NT2/D1 (cell line): ENCODE results near the gene LARP1.

Experiments used
- DNase-seq: peaks from one replicate; pipeline ENCODE4 v3.0.0-alpha.2; 2011; ENCODE audit warnings: low read depth, low spot score
- H3K27me3 ChIP-seq: 2 replicates; pipeline ENCODE4 v1.6.0; 2011; ENCODE audit warnings: mild to moderate bottlenecking; ENCODE audit not compliant: insufficient read length, insufficient read depth
- H3K36me3 ChIP-seq: 2 replicates; pipeline ENCODE4 v1.6.1; 2011; ENCODE audit warnings: mild to moderate bottlenecking, low read length, mixed read lengths; ENCODE audit not compliant: insufficient read depth, insufficient read length
- H3K4me1 ChIP-seq: 2 replicates; pipeline ENCODE4 v1.5.1; 2011; ENCODE audit not compliant: insufficient read depth, insufficient read length
- H3K4me3 ChIP-seq: 2 replicates; pipeline ENCODE4 v1.5.1; 2011; ENCODE audit warnings: low read depth; ENCODE audit not compliant: insufficient read length
- H3K9ac ChIP-seq: 2 replicates; pipeline ENCODE4 v1.6.0; 2011; ENCODE audit warnings: low read depth; ENCODE audit not compliant: insufficient read length
- H3K9me3 ChIP-seq: 2 replicates; pipeline ENCODE4 v1.5.1; 2011; ENCODE audit warnings: mild to moderate bottlenecking, low read length; ENCODE audit not compliant: insufficient read depth
- SUZ12 ChIP-seq: IDR thresholded peaks from 2 replicates; pipeline ENCODE4 v1.6.1; 2011; ENCODE audit not compliant: insufficient read length, insufficient read depth; ENCODE audit errors: extremely low read depth
- YY1 ChIP-seq: IDR thresholded peaks from 2 replicates; pipeline ENCODE4 v1.6.1; 2011; ENCODE audit not compliant: insufficient read length, insufficient read depth
- ZNF274 ChIP-seq: IDR thresholded peaks from 2 replicates; pipeline ENCODE4 v1.6.1; 2011; ENCODE audit warnings: mild to moderate bottlenecking, low read depth, low read length

Gene LARP1

DNA sequence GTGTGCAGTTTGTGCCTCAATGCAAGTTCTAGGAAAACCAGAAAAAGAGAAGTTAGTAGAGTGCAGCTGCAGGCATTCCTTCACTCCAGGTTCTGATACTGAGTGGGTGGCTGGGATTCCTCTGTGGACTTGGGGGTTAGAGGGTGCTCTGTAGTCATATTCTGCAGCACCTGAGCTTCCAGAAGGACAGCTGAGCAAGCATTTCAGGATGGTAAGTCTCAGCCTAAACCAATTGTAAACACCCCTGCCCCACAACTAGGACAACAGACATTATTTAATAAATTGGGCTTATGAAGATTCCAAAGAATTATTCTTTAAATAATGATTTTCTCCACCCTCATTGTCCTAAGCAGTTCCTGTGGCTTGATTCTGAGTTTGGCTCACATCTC lies 86.1 kb downstream of the LARP1 start:
- peaks cover 3% of the 10 kb centered on the region for H3K4me1 ChIP-seq
- no peak overlapping the region for H3K9ac ChIP-seq
- TF ChIP-seq SUZ12 (no peak), ZNF274 (no peak), YY1 (no peak)
- H3K27me3 ChIP-seq: no peaks in the 10 kb centered on the region
- H3K4me3 ChIP-seq: no peak overlapping the region
- H3K9me3 ChIP-seq: no peaks in the 10 kb centered on the region
- peaks cover under 1% of the 10 kb centered on the region for H3K36me3 ChIP-seq
- no peak for DNase-seq

DNA sequence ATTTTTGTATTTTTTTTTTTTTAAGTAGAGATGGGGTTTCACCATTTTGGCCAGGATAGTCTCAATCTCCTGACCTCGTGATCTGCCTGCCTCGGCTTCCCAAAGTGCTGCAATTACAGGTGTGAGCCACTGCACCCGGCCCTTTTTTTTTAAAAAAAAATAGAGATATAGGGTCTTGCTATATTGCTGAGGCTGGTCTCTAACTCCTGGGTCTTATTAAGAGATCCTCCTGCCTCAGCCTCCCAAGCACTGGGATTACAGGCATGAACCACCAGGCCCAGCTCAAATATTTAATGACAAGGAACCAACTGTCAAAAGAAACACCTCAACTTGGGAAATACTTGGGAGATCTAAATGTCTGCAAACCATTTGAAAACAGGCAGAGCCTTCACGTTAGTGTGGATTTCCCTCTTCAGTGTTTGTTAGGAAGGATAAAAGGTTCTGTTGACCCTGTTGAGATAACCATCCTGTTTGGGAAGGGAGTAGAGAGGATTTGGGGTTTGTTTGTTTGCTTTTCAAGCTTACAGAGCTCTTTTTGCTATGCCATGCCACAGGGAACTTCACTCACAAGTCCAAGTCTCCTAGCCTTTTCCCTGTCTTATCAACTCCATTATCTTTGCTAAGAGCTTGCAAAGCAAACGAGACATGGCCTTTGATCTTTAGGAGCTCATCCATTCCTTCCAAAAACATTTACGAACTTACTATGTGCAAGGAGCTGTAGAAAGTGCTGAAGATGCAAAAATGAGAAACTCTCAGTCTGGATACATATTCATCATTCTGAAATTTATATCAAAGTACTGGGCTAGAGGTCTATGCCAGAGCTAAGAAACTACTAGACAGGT lies 87.7 kb downstream of the LARP1 start:
- TF ChIP-seq YY1: no peak
- TF ChIP-seq ZNF274: no peak
- TF ChIP-seq SUZ12: no peak
- DNase-seq: no peak
- Histone ChIP-seq H3K4me3 (no peak overlapping the region), H3K36me3 (no peaks in the 10 kb centered on the region), H3K9ac (no peak overlapping the region), H3K27me3 (no peaks in the 10 kb centered on the region), H3K4me1 (peaks cover 3% of the 10 kb centered on the region), H3K9me3 (no peaks in the 10 kb centered on the region)

DNA sequence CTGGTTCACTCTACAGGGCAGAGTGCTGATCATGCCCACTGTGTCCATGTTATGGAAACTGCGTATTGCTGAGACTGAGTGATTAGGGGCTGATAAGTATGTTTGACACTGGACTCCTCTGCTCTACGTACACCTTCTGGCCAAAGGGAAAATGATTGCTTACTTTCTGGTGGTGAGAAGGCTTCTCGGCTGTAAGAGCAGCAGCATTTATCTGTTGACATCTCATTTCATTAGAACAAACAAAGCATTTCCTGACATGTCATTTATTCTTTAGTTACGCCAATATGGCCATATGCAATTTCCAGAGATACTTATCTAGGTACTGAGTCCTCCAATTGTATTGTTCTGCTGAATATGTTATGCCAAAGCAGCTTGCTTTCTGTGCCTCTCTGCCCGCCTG lies 89.6 kb downstream of the LARP1 start:
- H3K4me1 ChIP-seq: peaks cover 3% of the 10 kb centered on the region
- no peaks in the 10 kb centered on the region for H3K9me3 ChIP-seq
- no peak for DNase-seq
- H3K36me3 ChIP-seq: no peaks in the 10 kb centered on the region
- no peaks in the 10 kb centered on the region for H3K27me3 ChIP-seq
- TF ChIP-seq SUZ12 (no peak), YY1 (no peak), ZNF274 (no peak)
- H3K9ac ChIP-seq: no peak overlapping the region
- no peak overlapping the region for H3K4me3 ChIP-seq

DNA sequence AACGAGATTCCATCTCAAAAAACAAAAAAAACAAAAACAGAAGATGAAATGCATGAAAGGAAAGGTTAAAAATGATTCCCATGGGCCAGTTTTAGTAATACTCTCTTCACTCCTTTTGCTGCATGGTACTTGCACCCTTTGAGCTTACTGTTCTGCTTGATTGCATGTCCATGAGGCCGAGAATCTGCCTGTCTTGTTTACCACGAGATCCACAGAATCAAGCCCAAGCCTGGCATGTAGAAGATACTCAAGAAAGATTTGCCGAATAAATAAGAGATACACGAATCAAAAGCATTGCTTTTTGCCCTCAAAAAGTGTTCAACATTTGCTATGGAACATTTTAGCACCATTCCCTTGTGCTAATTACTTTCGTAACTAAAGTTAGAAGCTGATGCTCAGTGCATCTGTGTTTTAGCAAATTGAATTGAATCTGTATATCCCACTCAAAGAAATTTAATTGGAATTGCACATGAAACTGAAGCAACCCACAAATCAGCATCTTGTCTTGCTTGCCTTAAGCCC lies 94.1 kb downstream of the LARP1 start:
- Histone ChIP-seq H3K9ac (no peak overlapping the region), H3K4me3 (peak overlapping the region; percentile 43), H3K36me3 (no peaks in the 10 kb centered on the region), H3K27me3 (no peaks in the 10 kb centered on the region), H3K4me1 (no peaks in the 10 kb centered on the region), H3K9me3 (no peaks in the 10 kb centered on the region)
- TF ChIP-seq SUZ12 (no peak), ZNF274 (no peak), YY1 (no peak)
- no peak for DNase-seq

DNA sequence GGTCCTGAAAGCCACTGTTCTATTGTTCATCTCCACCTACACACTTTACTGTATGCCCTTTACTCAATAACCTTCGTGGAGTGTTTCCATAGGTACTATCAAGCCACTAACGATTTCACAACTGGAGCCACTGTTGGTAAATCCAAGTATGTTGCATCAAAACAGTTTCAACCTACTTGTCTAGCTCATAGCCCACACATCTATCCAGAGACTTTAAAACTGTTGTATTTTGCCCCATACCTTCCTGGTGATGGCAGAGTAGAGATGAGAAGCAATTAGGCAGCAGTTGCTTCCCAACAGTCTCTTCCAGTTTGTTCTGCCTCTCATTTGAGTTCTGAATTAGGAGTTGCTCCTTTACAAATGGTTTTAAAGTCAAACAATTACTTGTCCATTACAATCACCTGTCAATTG lies 94.6 kb downstream of the LARP1 start:
- Histone ChIP-seq H3K4me1 (no peaks in the 10 kb centered on the region), H3K4me3 (peak overlapping the region; percentile 43), H3K9me3 (no peaks in the 10 kb centered on the region), H3K9ac (no peak overlapping the region), H3K27me3 (no peaks in the 10 kb centered on the region), H3K36me3 (no peaks in the 10 kb centered on the region)
- TF ChIP-seq YY1: no peak
- DNase-seq: no peak

DNA sequence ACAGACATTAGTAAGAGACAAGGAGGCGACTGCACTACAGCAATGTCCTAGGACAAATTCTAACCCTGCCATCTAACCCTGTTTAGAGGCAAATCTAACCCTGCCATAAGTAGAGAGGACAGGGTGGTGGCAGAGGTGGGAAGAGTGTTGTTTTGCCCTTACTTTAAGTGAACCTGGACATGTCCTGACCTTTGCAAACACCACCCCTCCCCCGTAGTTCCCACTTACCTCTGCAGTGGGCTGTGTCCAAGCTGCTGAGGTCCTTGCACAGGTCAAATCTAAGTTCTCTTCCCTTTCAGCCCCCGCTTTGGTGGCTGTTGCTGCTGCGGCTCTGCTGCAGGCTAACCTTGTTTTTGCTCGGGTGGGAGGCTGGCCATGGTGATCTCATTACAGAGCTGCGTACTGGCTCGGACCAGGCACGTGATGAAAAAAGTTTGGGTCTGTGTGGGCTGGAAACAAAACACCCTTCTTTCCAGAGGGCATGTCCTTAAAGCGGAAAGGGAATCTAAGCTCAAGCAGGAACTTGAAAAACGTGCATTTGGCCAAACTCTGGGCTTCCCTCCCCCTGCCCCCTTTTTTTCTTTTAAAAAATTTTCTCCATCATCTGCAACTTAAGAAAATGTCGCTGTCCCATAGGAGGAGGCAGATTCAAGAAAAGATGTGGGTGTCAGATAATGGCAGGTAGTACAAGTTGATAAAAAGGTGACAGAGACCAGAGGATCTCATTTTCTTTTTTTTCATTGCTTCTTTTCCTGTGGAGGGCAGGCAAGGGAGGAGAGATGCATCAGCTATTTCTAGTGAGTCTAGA lies 95.3 kb downstream of the LARP1 start, which contains the start of gene FAXDC2:
FAXDC2 (minus strand) TSS at position 349 of the 808 bp plus-strand sequence. CDS start 12,425 bp downstream, outside the sequence.
- TF ChIP-seq SUZ12 (no peak), YY1 (no peak), ZNF274 (no peak)
- peak; percentile 54 for DNase-seq
- Histone ChIP-seq H3K36me3 (no peaks in the 10 kb centered on the region), H3K9ac (peak within 1 kb of the TSS; percentile 68), H3K4me3 (peak within 1 kb of the TSS; percentile 43), H3K4me1 (no peaks in the 10 kb centered on the region), H3K9me3 (no peaks in the 10 kb centered on the region), H3K27me3 (no peaks in the 10 kb centered on the region)

DNA sequence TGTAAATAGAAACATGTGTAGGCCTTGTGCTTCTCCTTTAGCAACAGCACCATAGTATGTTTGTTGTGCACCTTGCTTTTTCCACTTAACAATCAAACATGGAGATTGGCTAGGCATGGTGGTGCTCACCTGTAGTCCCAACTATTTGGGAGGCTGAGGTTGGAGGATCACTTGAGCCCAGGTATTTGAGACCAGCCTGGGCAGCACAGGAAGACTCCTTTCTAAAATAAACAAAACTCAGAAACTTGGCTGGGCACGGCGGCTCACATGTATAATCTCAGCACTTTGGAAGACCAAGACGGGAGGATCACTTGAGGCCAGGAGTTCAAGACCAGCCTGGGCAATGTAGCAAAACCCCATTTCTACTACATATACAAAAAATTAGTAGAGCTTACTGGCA lies 96.2 kb downstream of the LARP1 start:
- DNase-seq: no peak
- no peak overlapping the region for H3K9ac ChIP-seq
- H3K36me3 ChIP-seq: no peaks in the 10 kb centered on the region
- no peaks in the 10 kb centered on the region for H3K27me3 ChIP-seq
- H3K4me3 ChIP-seq: no peak overlapping the region
- no peaks in the 10 kb centered on the region for H3K9me3 ChIP-seq
- no peaks in the 10 kb centered on the region for H3K4me1 ChIP-seq
- TF ChIP-seq ZNF274: no peak
- no peak for TF ChIP-seq YY1
- TF ChIP-seq SUZ12: no peak
